Endothelial cell of umbilical vein (primary cell): ENCODE results near the gene SH3D19. TPM values are rescaled to one million over a fixed set of nuclear protein-coding genes. Genes with fewer than 3 reads are reported as not detected.

Experiments
- BruUV-seq: library from RNA; stranded (reverse); fragments of 400-500 nt; replicated peaks from 2 replicates; lab custom pipeline; 2021; lab: Mats Ljungman, UMichigan
- CTCF ChIA-PET: fragments of 300-600, 350-600 bp; sonication (Branson Sonifier 250); formaldehyde crosslinking; loops from one replicate; lab custom pipeline; 2021; ENCODE audit warnings: antibody characterized with exemption, inconsistent platforms; lab: Charles Lee
- POLR2A ChIA-PET: fragments of 300-600, 350-600 bp; sonication (Branson Sonifier 250); formaldehyde crosslinking; loops from one replicate; lab custom pipeline; 2021; ENCODE audit warnings: antibody characterized with exemption, inconsistent platforms; lab: Charles Lee
- DNase-seq: peaks from one replicate; pipeline ENCODE4 v3.0.0-alpha.2; 2011; ENCODE audit warnings: low read depth, low spot score
- FAIRE-seq: peaks from 2 replicates; lab custom pipeline; 2011; peaks lifted over from hg19 to GRCh38; lab: Jason Lieb, UNC
- H2AFZ ChIP-seq: 2 replicates; pipeline ENCODE4 v1.6.0; 2012; ENCODE audit warnings: low read depth, low read length, control low read depth, inconsistent platforms
- H3K27ac ChIP-seq: 2 replicates; pipeline ENCODE4 v1.5.1; 2011; ENCODE audit warnings: low read depth, mild to moderate bottlenecking, control low read depth, low read length, moderate library complexity; ENCODE audit not compliant: insufficient read depth
- H3K27me3 ChIP-seq, 2 experiments: 2 replicates each; pipeline versions ENCODE4 v1.6.0 to v1.6.1; 2011; ENCODE audit warnings: low read length in 2 of 2, mixed read lengths in 1 of 2; ENCODE audit not compliant: control insufficient read depth in 2 of 2, insufficient read depth in 2 of 2
- H3K36me3 ChIP-seq, 2 experiments: 2 replicates in 1 of 2; 3 replicates in 1 of 2; pipeline ENCODE4 v1.5.1; 2011; ENCODE audit warnings: low read length in 2 of 2, mild to moderate bottlenecking in 1 of 2, moderate library complexity in 1 of 2; ENCODE audit not compliant: control insufficient read depth in 2 of 2, insufficient read depth in 2 of 2; ENCODE audit errors: extremely low read depth in 1 of 2
- H3K4me1 ChIP-seq: 3 replicates; pipeline ENCODE4 v1.5.1; 2011; ENCODE audit warnings: mild to moderate bottlenecking, low read length; ENCODE audit not compliant: control insufficient read depth, insufficient read depth; ENCODE audit errors: extremely low read depth
- H3K4me2 ChIP-seq: 2 replicates; pipeline ENCODE4 v1.6.1; 2011; ENCODE audit warnings: low read length, control low read depth, mixed read lengths; ENCODE audit not compliant: insufficient read depth
- H3K4me3 ChIP-seq, 3 experiments: fragments of 200-600 bp in 1 of 3; sonication (generic), shearing (Covaris generic) in 1 of 3; replicated peaks in 1 of 3; 2 replicates each; pipeline ENCODE4 v1.5.1; 2011 to 2016; ENCODE audit warnings: control low read depth in 3 of 3, low read length in 3 of 3, mild to moderate bottlenecking in 2 of 3, inconsistent platforms in 1 of 3, low read depth in 1 of 3, moderate library complexity in 1 of 3; ENCODE audit not compliant: insufficient read depth in 1 of 3
- H3K79me2 ChIP-seq: 2 replicates; pipeline ENCODE4 v1.6.0; 2012; ENCODE audit warnings: low read length, inconsistent platforms; ENCODE audit not compliant: control insufficient read depth, insufficient read depth
- H3K9ac ChIP-seq: replicated peaks from 2 replicates; pipeline ENCODE3; 2011; ENCODE audit warnings: low read length, control low read depth; ENCODE audit not compliant: insufficient read depth; ENCODE audit errors: extremely low read depth
- H3K9me1 ChIP-seq: replicated peaks from 3 replicates; pipeline ENCODE4 v1.6.0; 2011; ENCODE audit warnings: mild to moderate bottlenecking, low read length; ENCODE audit not compliant: control insufficient read depth, insufficient read depth; ENCODE audit errors: extremely low read depth
- H3K9me3 ChIP-seq: replicated peaks from 2 replicates; pipeline ENCODE4 v1.5.1; 2012; ENCODE audit warnings: low read length, inconsistent platforms; ENCODE audit not compliant: control insufficient read depth, insufficient read depth
- H4K20me1 ChIP-seq: replicated peaks from 2 replicates; pipeline ENCODE3; 2011; ENCODE audit warnings: mild to moderate bottlenecking, low read length; ENCODE audit not compliant: control insufficient read depth, insufficient read depth; ENCODE audit errors: extremely low read depth
- CTCF ChIP-seq, 2 donors: IDR thresholded peaks; 1 replicate in 1 of 2; 2 replicates in 1 of 2; pipeline ENCODE4 v1.5.1; 2011; ENCODE audit warnings: low read length in 2 of 2, mild to moderate bottlenecking in 2 of 2, moderate library complexity in 2 of 2, control low read depth in 1 of 2, inconsistent platforms in 1 of 2, low read depth in 1 of 2; ENCODE audit not compliant: insufficient read depth in 1 of 2; ENCODE audit errors: extremely low read depth in 1 of 2
- EZH2 ChIP-seq: IDR thresholded peaks from 2 replicates; pipeline ENCODE4 v1.6.1; 2012; ENCODE audit warnings: borderline replicate concordance, low read depth, mild to moderate bottlenecking, moderate library complexity, low read length, inconsistent platforms; ENCODE audit not compliant: severe bottlenecking
- FOS ChIP-seq: IDR thresholded peaks from 2 replicates; pipeline ENCODE4 v1.6.1; 2011; ENCODE audit warnings: mild to moderate bottlenecking, low read length, moderate library complexity, borderline replicate concordance; ENCODE audit not compliant: insufficient read depth
- GATA2 ChIP-seq: IDR thresholded peaks from 2 replicates; pipeline ENCODE4 v1.7.0; 2011; ENCODE audit warnings: low read depth, mild to moderate bottlenecking, moderate library complexity, mixed read lengths, low read length; ENCODE audit not compliant: insufficient read length, insufficient read depth
- JUN ChIP-seq: IDR thresholded peaks from 2 replicates; pipeline ENCODE4 v1.6.1; 2011; ENCODE audit warnings: borderline replicate concordance, low read depth; ENCODE audit not compliant: insufficient read length, insufficient read depth
- MAX ChIP-seq: IDR thresholded peaks from 2 replicates; pipeline ENCODE4 v1.6.1; 2011; ENCODE audit not compliant: insufficient read depth, insufficient read length
- MYC ChIP-seq: IDR thresholded peaks from one replicate; pipeline ENCODE4 v1.6.1; 2011; ENCODE audit warnings: mild to moderate bottlenecking, low read depth, low read length
- POLR2A ChIP-seq: IDR thresholded peaks from 2 replicates; pipeline ENCODE4 v1.6.1; 2012; ENCODE audit warnings: low read depth, mild to moderate bottlenecking, control low read depth, low read length
- POLR2AphosphoS5 ChIP-seq: IDR thresholded peaks from 2 replicates; pipeline ENCODE4 v1.6.1; 2012; ENCODE audit warnings: low read depth, mild to moderate bottlenecking, control low read depth, low read length, moderate library complexity; ENCODE audit not compliant: insufficient read depth
- dilution Hi-C: fragments of 300-500 bp; cut with MboI; formaldehyde crosslinking; loops from one replicate; pipeline ENCODE4 v1.15.0; 2019; ENCODE audit warnings: low sequenced_read_pairs; ENCODE audit not compliant: extremely low pct_ligation_motif_present
- intact Hi-C: fragments of 100-400 bp; cut with micrococcal nuclease; formaldehyde crosslinking; loops from one replicate; pipeline ENCODE4 v1.10.0; 2022
- polyA plus RNA-seq, 4 experiments: library from polyadenylated mRNA; depleted of rRNA in 3 of 4; stranded (reverse) in 3 of 4; unstranded in 1 of 4; fragments of >200 nt; gene quantifications; 2 replicates each; pipeline versions ENCODE4 v1.2.1 to v1.2.3, GENCODE V29; 2011 to 2012; ENCODE audit warnings: missing spikeins in 1 of 4
- total RNA-seq: library from RNA; stranded (reverse); gene quantifications from 2 replicates; pipeline ENCODE4 v1.2.3, GENCODE V29; 2021

Gene SH3D19
- total and polyA plus RNA-seq, 2 donors (not counting 3 experiments of a cell fraction or from before 2014, with no cell fraction given): 37.5 to 92.8 TPM

- no peaks in the 10 kb centered on the region for H3K36me3 ChIP-seq
- FAIRE-seq (no peak), DNase-seq (no peak)
- H3K4me3 ChIP-seq: no peak overlapping the region
- dilution Hi-C loops (no loop called here), intact Hi-C loops (loop anchor here (1.0 kb wide), 1 partner anchor 15 kb away; no protein-coding TSS in a partner anchor)
- no peaks in the 10 kb centered on the region for H3K4me1 ChIP-seq
- no peaks in the 10 kb centered on the region for H3K79me2 ChIP-seq
- ChIA-PET POLR2A (no interaction called here), CTCF (interaction anchor here (0.6 kb wide), 1 partner anchor 183 kb away, joined by 3 read pairs; no protein-coding TSS in a partner anchor)
- no peak overlapping the region for H3K4me2 ChIP-seq
- H3K9me3 ChIP-seq: no peaks in the 10 kb centered on the region
- no peaks in the 10 kb centered on the region for H4K20me1 ChIP-seq
- H3K27me3 ChIP-seq: peaks cover 2 to 3% of the 10 kb centered on the region in 2 experiments
- no TSS peak for BruUV-seq
- H3K9ac ChIP-seq: no peak overlapping the region
- TF ChIP-seq CTCF (IDR thresholded peaks at IDR 0.05; ENCODE audit: extremely low read depth in 1 of 2, insufficient read depth in 1 of 2, low read depth in 1 of 2, low read length in 2 of 2) (no peak), MAX (no peak), MYC (no peak), JUN (no peak), POLR2A (no peak), EZH2 (no peak), FOS (no peak), GATA2 (no peak), POLR2AphosphoS5 (no peak)
- no peak overlapping the region for H2AFZ ChIP-seq
- no peak overlapping the region for H3K27ac ChIP-seq
- no peaks in the 10 kb centered on the region for H3K9me1 ChIP-seq
These were observed 22.3 kb upstream of the SH3D19 start for GRCh38 chr4:151347490-151348235.
